ENCODE measurements around the gene CACNA1E.

GRCh38 chr1:181821701-181822100 is 338.4 kb downstream of the CACNA1E start:
- TF ChIP-seq JUN (CRISPR knock-in tag; IDR thresholded peaks at IDR 0.05) (no peak), CREB1 (IDR thresholded peaks at IDR 0.05) (no peak), CREB1 (CRISPR knock-in tag; IDR thresholded peaks at IDR 0.05) (no peak), IKZF1 (IDR thresholded peaks at IDR 0.05) (no peak), NFE2 (CRISPR knock-in tag; IDR thresholded peaks at IDR 0.05) (no peak), EZH2 (conservative IDR thresholded peaks at IDR 0.05; ENCODE audit: low read depth, low read length) (no peak), CTCF (CRISPR knock-in tag; IDR thresholded peaks at IDR 0.05) (no peak)

All from HepG2 (cell line).